Measurements from ENCODE around the gene FKBP1A. TPM values are rescaled to one million over a fixed set of nuclear protein-coding genes. Genes with fewer than 3 reads are reported as not detected.
A peak's percentile ranks its signal among the peaks of the same experiment; 100 is the strongest.

Gene FKBP1A
- total RNA-seq, 3 donors from 2014 or later: 115 to 191 (median 128) TPM

DNA sequence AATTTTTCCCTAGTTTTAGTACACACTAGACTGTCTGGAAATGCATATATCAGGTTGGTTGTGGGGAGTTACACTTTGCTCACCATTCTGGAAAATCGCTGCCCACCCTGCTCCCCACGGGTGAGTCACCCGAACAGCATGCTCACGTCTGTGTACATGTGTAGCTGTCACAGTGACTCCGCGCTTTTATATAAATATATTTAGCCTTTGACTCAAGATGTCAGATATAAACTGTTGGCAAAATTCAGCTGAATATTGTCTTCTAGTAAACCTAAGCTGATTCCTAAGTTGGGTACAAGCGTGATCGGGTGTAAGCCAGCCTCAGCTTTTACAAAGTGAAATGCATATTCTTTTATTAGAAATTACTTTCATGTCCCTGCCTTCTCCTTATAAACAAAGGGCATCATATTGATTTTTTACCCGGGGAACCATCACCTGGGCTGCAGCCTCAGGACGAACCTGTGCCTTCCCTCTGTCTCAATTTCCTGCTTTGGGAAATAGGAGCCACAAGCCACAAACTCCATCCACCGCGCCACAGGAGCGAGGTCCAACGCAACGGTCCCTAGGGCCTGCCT is 68.2 kb downstream of the FKBP1A start:
- intact Hi-C loops (cut with DNase I; ENCODE audit: low total_unique reads): loop anchor here (5.0 kb wide), 1 partner anchor 68 kb away; the partner anchor contains the start of gene FKBP1A
- TF ChIP-seq POLR2A (IDR thresholded peaks at IDR 0.05): no peak
- no peak for TF ChIP-seq POLR2AphosphoS5 (IDR thresholded peaks at IDR 0.05)
- TF ChIP-seq, protein P1, sequence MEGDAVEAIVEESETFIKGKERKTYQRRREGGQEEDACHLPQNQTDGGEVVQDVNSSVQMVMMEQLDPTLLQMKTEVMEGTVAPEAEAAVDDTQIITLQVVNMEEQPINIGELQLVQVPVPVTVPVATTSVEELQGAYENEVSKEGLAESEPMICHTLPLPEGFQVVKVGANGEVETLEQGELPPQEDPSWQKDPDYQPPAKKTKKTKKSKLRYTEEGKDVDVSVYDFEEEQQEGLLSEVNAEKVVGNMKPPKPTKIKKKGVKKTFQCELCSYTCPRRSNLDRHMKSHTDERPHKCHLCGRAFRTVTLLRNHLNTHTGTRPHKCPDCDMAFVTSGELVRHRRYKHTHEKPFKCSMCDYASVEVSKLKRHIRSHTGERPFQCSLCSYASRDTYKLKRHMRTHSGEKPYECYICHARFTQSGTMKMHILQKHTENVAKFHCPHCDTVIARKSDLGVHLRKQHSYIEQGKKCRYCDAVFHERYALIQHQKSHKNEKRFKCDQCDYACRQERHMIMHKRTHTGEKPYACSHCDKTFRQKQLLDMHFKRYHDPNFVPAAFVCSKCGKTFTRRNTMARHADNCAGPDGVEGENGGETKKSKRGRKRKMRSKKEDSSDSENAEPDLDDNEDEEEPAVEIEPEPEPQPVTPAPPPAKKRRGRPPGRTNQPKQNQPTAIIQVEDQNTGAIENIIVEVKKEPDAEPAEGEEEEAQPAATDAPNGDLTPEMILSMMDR (IDR thresholded peaks at IDR 0.05): no peak
- H3K4me1 ChIP-seq: peaks cover 0 to 27% of the 10 kb centered on the region in 2 donors
- peak overlapping the region; percentile 98 to 99 for H3K27ac ChIP-seq
- H3K36me3 ChIP-seq: no peaks in the 10 kb centered on the region
- no peaks in the 10 kb centered on the region for H3K27me3 ChIP-seq
- H3K9me3 ChIP-seq: no peaks in the 10 kb centered on the region
- DNase-seq (ENCODE audit: low spot score in 2 of 2): no peak
- peak overlapping the region; percentile 76 to 88 (median 85) for H3K4me3 ChIP-seq

DNA sequence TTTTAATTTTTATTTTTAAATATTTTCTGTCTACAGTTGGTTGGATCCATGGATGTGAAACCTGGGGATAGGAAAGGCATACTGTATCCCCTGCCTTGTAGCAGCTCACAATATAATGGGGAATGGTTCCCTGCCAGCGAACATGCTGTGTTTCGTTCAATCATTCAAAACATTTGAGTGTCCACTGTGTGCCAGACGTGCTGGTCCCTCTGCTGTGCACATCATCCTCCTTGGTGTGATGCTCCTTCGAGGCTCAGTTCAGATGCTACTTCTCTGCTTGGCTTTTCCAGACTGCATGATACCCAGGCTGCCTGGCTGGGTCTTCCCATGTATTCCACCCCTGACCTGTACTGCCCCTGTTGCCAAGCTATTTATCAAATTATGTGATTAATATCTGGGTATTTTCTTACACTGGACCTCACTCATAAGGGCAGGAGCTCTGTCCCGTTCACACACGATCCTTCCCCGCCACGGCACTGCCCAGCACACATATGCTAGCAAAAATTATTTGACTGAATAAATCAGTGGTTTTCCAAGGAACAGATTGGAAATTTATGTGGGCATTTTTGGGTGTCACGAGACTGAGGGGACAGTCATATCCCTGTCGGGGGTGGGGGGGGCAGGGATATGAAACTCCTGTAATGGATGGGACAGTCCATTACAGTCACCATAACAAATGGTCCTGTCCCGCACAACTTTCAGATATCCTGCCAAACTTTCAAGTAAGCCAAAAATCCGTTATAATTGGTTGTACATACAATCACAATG is 68.8 kb downstream of the FKBP1A start:
- no peaks in the 10 kb centered on the region for H3K9me3 ChIP-seq
- peak overlapping the region; percentile 98 to 99 for H3K27ac ChIP-seq
- no peak for DNase-seq (ENCODE audit: low spot score in 2 of 2)
- no peaks in the 10 kb centered on the region for H3K27me3 ChIP-seq
- no peak overlapping the region for H3K4me3 ChIP-seq
- no peak for TF ChIP-seq POLR2AphosphoS5 (IDR thresholded peaks at IDR 0.05)
- no peak for TF ChIP-seq POLR2A (IDR thresholded peaks at IDR 0.05)
- no peaks in the 10 kb centered on the region for H3K36me3 ChIP-seq
- intact Hi-C loops (cut with DNase I; ENCODE audit: low total_unique reads): no loop called here
- peaks cover 0 to 27% of the 10 kb centered on the region in 2 donors for H3K4me1 ChIP-seq

DNA sequence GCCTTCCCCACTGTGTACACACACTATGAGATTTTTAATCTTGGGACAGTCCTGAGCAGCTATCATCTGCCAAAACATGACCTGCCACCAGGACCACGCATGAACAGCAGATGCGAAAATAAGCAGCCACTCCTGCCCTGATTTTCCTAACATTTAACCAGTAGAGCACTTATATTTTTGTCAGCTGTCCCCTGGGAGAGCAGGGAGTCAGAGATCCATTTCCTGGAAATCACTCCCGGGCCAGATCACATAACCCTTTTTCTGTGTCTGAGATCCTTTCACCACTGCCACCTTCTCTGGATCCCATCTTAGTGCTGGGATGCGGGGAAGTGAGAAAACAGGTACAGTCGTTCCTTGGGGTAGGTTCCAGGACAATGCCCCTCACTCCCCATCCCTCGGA is 69.6 kb downstream of the FKBP1A start:
- peak overlapping the region; percentile 37 to 99 for H3K27ac ChIP-seq
- no peaks in the 10 kb centered on the region for H3K9me3 ChIP-seq
- intact Hi-C loops (cut with DNase I; ENCODE audit: low total_unique reads): no loop called here
- no peak for DNase-seq (ENCODE audit: low spot score in 2 of 2)
- H3K4me3 ChIP-seq: no peak overlapping the region
- TF ChIP-seq, protein P1 (IDR thresholded peaks at IDR 0.05): no peak
- no peak for TF ChIP-seq POLR2AphosphoS5 (IDR thresholded peaks at IDR 0.05)
- no peak for TF ChIP-seq POLR2A (IDR thresholded peaks at IDR 0.05)
- peaks cover 0 to 22% of the 10 kb centered on the region in 2 donors for H3K4me1 ChIP-seq
- H3K27me3 ChIP-seq: no peaks in the 10 kb centered on the region
- no peaks in the 10 kb centered on the region for H3K36me3 ChIP-seq

DNA sequence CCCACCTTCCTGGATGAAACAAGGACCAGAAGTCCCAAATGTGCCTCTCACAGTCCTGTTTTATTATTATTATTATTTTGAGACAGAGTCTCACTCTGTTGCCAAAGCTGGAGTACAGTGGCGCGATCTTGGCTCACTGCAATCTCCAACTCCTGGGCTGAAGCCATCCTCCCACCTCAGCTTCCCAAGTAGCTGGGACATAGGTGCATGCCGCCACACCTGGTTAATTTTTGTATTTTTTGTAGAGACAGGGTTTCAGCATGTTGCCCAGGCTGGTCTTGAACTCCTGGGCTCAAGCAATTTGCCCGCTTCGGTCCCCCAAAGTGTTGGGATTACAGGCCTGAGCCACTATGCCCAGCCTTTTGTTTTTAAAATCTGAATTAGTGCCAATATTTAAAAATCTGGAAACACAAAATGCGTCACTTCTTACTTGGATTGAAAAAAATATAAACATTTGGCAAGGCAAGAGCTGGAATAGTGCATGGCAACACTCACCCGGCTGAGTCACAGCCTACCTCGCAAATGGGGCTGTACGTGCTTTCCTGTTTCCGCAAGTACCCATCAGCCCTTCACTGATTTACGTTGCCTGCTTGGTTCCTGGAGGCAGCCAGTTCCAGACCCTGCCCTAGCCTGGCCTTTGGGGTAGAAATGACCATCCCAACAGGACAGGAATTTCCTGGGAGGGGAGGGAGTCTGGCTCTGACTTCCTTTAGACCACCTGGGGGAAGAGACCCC is 70.2 kb downstream of the FKBP1A start:
- peak in 1 of 2 donors; percentile 40 for DNase-seq (ENCODE audit: low spot score in 2 of 2)
- TF ChIP-seq POLR2AphosphoS5 (IDR thresholded peaks at IDR 0.05) (peak in 2 of 3 donors; percentile 28 to 62), POLR2A (IDR thresholded peaks at IDR 0.05) (no peak)
- TF ChIP-seq, protein P1 (IDR thresholded peaks at IDR 0.05): no peak
- peak overlapping the region; percentile 37 to 99 for H3K27ac ChIP-seq
- H3K27me3 ChIP-seq: no peaks in the 10 kb centered on the region
- no peak overlapping the region for H3K4me3 ChIP-seq
- no peaks in the 10 kb centered on the region for H3K36me3 ChIP-seq
- H3K4me1 ChIP-seq: peaks cover 0 to 16% of the 10 kb centered on the region in 2 donors
- no peaks in the 10 kb centered on the region for H3K9me3 ChIP-seq
- intact Hi-C loops (cut with DNase I; ENCODE audit: low total_unique reads): no loop called here

DNA sequence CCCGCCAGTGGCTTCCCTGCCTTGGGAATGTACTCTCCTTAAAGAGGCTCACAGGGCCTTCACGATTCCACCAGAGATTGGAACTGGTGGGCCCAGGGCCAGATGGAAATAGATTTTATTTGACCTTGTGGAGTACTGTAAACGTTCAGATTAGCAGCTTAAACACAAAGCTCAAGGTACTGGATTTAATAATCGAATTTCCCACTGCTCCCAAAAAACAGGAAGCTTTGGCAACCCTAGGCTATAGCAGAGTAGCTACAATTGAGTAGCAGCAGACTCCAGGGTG is 71.3 kb downstream of the FKBP1A start:
- Histone ChIP-seq H3K36me3 (no peaks in the 10 kb centered on the region), H3K9me3 (no peaks in the 10 kb centered on the region), H3K27ac (peak overlapping the region in 1 of 2 donors; percentile 99), H3K27me3 (no peaks in the 10 kb centered on the region), H3K4me3 (no peak overlapping the region), H3K4me1 (peaks cover 0 to 6% of the 10 kb centered on the region in 2 donors)
- TF ChIP-seq POLR2A (IDR thresholded peaks at IDR 0.05) (no peak), POLR2AphosphoS5 (IDR thresholded peaks at IDR 0.05) (no peak)
- TF ChIP-seq, protein P1 (IDR thresholded peaks at IDR 0.05): no peak
- no peak for DNase-seq (ENCODE audit: low spot score in 2 of 2)
- intact Hi-C loops (cut with DNase I; ENCODE audit: low total_unique reads): no loop called here
